ENCODE data around the gene RALGPS2.

Gene RALGPS2

DNA sequence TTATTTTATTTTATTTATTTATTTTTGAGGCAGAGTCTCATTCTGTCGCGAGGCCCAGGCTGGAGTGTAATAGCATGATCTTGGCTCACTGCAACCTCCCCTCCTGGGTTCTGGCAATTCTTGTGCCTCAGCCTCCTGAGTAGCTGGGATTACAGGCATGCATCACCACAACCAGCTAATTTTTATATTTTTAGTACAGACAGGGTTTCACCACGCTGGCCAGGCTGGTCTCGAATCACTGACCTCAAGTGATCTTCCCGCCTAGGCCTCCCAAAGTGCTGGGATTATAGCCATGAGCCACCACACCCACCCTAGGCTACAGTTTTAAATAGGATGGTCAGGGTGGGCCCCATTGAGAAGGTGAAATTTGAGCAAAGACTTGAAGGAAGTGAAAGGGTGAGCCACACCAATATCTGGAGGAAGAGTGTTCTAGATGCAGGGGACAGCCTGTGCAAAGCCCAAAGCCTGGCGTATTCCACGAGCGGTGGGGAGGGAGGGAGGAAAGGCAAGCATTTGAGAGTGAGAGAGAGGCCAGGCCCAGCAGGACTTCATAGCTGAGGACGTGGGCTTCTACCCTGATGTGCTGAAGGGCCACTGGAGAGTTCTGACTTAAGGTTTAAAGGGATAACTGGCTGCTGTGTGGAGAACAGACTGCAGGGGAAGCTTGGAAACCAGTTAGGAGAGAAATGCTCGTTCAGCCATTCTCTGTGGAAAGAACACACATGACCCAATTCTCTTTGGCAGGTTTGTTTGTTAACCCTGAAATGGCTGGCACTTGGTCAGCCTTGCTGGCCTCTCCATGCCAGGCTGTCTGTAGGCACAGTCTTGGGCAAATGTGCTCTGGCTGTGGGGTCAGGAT lies 238.0 kb downstream of the RALGPS2 start:
- DNase-seq (ENCODE audit: low read depth, low spot score): no peak

DNA sequence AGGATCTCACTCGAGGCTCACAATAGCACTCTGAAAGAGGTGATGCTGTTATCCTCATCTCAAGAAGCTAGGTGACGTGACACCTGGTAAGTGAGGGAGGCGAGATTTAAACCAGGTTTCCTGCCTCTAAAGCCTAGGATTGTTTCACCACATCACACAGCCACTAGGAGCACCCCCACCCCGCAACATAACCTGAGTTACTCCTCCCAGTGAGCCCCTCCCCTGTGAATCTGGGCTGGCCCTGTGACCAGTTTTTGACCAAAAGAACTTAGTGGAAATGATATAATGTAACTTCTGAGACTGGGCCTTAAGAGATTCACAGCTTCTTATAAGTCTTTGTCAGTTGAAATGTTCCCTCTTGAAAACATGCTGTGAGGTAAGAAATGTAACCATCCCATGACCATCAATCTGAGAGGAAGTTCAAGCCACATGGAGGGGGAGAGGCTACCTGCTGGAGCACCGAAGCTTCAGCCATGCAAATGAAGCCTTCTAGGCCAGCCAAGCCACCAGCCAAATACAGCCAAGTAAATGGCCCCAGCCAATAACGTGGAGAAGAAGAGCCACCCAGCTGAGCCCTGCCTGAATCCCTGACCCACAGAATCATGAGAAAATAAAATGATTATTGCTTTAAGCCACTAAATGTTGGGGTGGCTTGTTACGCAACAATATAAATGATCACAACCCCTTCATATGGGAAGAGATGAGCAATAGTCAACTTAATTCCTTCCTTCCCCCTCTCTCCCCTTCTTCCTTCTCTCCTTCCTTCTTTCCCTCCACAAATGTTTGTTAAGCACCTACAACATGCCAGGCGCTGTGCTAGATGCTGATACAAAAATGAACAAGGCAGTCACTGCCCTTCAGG lies 239.7 kb downstream of the RALGPS2 start:
- DNase-seq (ENCODE audit: low read depth, low spot score): no peak

GRCh38 chr1:178966312-178966711 lies 241.3 kb downstream of the RALGPS2 start:
- DNase-seq (ENCODE audit: low read depth, low spot score): no peak

DNA sequence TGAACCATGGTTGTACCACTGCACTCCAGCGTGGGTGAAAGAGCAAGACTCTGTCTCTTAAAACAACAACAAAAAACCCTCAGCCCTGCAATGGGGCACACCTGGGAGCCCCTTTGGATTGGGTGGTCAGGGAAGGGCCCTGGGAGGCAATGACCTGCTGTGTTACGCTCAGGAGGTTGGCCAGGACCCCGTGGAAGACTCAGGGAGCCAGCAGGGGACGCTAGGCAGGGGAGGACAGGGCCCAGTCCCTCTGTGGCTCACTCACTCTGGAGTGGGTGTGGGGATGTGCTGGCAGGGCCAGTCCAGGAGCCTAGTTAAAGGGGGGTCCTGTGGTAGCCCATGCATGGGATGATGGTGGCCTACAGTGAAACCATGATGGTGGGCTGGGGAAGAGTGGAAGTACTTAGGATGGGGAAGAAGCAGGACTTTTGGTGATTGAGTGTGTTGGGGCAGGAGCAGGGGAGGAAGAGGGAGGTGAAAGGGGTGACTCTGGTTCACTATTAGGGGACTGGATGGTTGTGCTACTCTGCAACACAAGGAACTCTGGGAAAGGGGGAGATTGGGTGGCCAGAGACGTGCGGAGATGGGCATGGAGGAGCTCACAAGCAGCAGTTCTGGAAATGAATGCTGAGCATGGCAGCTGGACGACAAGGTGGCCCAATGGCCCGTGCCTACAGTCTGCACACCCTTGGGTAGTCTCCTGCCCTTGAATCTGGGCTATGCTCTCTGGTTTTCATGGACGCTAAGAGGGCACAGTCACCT lies 244.4 kb downstream of the RALGPS2 start:
- no peak for DNase-seq (ENCODE audit: low read depth, low spot score)

GRCh38 chr1:178970184-178970583 lies 245.1 kb downstream of the RALGPS2 start:
- no peak for DNase-seq (ENCODE audit: low read depth, low spot score)

Data from ELF-1 (cell line).